Effector memory CD4-positive, alpha-beta T cell (primary cell): ENCODE measurements around the gene ASCL1.

Source experiments
- DNase-seq, 3 donors: peaks; one replicate each; pipeline ENCODE4 v3.0.0-alpha.2; 2020
- H3K27ac ChIP-seq: 2 replicates; pipeline ENCODE4 v1.7.0; 2013; ENCODE audit warnings: mild to moderate bottlenecking, low read length, moderate library complexity; ENCODE audit not compliant: insufficient read depth, poor library complexity, severe bottlenecking
- H3K27me3 ChIP-seq: replicated peaks from 2 replicates; pipeline ENCODE4 v1.7.0; 2013; ENCODE audit warnings: mild to moderate bottlenecking, low read length; ENCODE audit not compliant: insufficient read depth, control insufficient read depth, poor library complexity, severe bottlenecking
- H3K36me3 ChIP-seq: 2 replicates; pipeline ENCODE4 v1.7.0; 2013; ENCODE audit warnings: mild to moderate bottlenecking, low read length, moderate library complexity; ENCODE audit not compliant: control insufficient read depth, insufficient read depth
- H3K4me1 ChIP-seq: 2 replicates; pipeline ENCODE4 v1.7.0; 2013; ENCODE audit warnings: low read length, mild to moderate bottlenecking; ENCODE audit not compliant: control insufficient read depth, insufficient read depth, poor library complexity, severe bottlenecking
- H3K4me3 ChIP-seq: 2 replicates; pipeline ENCODE4 v1.7.0; 2013; ENCODE audit warnings: low read length, low read depth, mild to moderate bottlenecking; ENCODE audit not compliant: insufficient read depth, poor library complexity, severe bottlenecking
- H3K9me3 ChIP-seq: 2 replicates; pipeline ENCODE4 v1.7.0; 2013; ENCODE audit warnings: mild to moderate bottlenecking, low read length, moderate library complexity; ENCODE audit not compliant: control insufficient read depth

ASCL1 gene

DNA sequence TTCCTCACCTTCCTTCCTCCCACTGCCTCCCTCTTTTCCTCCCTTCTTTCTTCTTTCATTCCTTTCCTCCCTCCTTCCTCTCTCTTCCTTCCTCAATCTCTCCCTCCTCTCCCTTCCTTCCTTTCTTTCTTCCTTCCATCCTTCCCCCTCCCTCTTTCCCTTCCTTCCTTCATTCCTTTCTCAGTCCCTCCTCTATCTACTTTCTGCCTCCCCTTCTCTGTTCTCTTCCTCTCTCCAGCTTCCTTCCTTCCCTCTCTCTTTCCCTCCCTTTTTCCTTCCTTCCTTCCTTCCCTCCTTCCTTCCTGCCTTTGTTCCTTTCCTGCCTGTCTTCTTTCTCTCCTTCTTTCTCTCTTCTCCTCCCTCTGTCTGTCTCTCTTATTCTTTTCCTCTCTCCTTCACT lies 16.1 kb downstream of the ASCL1 start:
- H3K4me3 ChIP-seq: no peak overlapping the region

GRCh38 chr12:102976609-102977280 lies 19.3 kb downstream of the ASCL1 start:
- no peak for DNase-seq
- Histone ChIP-seq H3K36me3 (no peaks in the 10 kb centered on the region), H3K9me3 (no peaks in the 10 kb centered on the region), H3K4me3 (no peak overlapping the region), H3K4me1 (no peaks in the 10 kb centered on the region), H3K27me3 (no peaks in the 10 kb centered on the region), H3K27ac (no peak overlapping the region)

More for the DNA sequence above, 16.1 kb downstream of the ASCL1 start:
- H3K9me3 ChIP-seq: no peaks in the 10 kb centered on the region
- no peaks in the 10 kb centered on the region for H3K27me3 ChIP-seq
- no peak overlapping the region for H3K27ac ChIP-seq
- no peak for DNase-seq
- H3K4me1 ChIP-seq: no peaks in the 10 kb centered on the region
- H3K36me3 ChIP-seq: no peaks in the 10 kb centered on the region

GRCh38 chr12:102977945-102978706 lies 20.7 kb downstream of the ASCL1 start:
- Histone ChIP-seq H3K36me3 (no peaks in the 10 kb centered on the region), H3K4me3 (no peak overlapping the region), H3K27me3 (no peaks in the 10 kb centered on the region), H3K27ac (no peak overlapping the region), H3K9me3 (no peaks in the 10 kb centered on the region), H3K4me1 (no peaks in the 10 kb centered on the region)
- no peak for DNase-seq

DNA sequence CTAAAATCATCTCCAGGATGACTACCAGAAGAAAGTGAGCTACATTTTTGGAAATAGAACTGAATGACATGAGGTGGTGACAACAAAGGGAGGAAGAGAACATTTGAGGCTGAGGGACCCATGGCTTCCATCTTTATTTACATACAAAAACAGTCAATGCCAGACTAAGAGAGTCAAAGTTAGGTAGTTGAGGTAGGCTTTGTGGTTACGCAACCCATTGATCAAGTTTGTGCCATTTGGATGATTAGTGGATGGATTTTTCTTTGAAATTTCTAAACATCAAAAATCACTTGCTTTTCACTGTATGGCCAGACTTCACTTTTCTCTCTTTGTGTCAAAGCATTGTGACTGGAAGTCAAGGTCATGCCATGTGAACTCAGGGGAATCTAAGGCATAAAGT lies 22.9 kb downstream of the ASCL1 start:
- DNase-seq: no peak
- Histone ChIP-seq H3K27me3 (no peaks in the 10 kb centered on the region), H3K9me3 (no peaks in the 10 kb centered on the region)

DNA sequence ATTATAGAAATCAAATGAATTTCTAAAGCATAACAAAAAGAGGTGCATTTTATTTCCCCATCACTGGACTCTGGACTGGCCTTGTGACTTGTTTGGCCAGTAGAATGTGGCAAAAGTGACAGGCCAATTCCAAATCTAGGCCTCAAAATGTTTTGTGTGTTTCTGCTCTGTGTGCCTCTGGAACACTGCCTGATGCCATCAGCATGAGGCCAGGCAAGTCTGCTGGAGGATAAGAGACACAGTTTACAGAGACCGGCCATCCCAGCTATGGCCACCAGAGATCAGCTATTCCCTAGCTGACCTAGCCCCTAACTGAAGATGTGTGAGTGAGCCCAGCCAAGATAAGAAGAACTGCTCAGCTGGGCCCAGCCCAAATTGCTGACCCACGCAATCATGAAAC lies 32.9 kb downstream of the ASCL1 start:
- Histone ChIP-seq H3K9me3 (no peaks in the 10 kb centered on the region), H3K4me1 (no peaks in the 10 kb centered on the region), H3K36me3 (no peaks in the 10 kb centered on the region), H3K4me3 (no peak overlapping the region), H3K27me3 (no peaks in the 10 kb centered on the region), H3K27ac (no peak overlapping the region)
- DNase-seq: no peak

More for the DNA sequence above, 22.9 kb downstream of the ASCL1 start:
- Histone ChIP-seq H3K4me1 (no peaks in the 10 kb centered on the region), H3K4me3 (no peak overlapping the region), H3K27ac (no peak overlapping the region), H3K36me3 (no peaks in the 10 kb centered on the region)

- no peaks in the 10 kb centered on the region for H3K27me3 ChIP-seq
- H3K27ac ChIP-seq: no peak overlapping the region
- H3K4me3 ChIP-seq: no peak overlapping the region
- no peaks in the 10 kb centered on the region for H3K4me1 ChIP-seq
- no peaks in the 10 kb centered on the region for H3K36me3 ChIP-seq
- DNase-seq: no peak
- H3K9me3 ChIP-seq: no peaks in the 10 kb centered on the region
Observed at GRCh38 chr12:102992297-102992696, 34.8 kb downstream of the ASCL1 start.

DNA sequence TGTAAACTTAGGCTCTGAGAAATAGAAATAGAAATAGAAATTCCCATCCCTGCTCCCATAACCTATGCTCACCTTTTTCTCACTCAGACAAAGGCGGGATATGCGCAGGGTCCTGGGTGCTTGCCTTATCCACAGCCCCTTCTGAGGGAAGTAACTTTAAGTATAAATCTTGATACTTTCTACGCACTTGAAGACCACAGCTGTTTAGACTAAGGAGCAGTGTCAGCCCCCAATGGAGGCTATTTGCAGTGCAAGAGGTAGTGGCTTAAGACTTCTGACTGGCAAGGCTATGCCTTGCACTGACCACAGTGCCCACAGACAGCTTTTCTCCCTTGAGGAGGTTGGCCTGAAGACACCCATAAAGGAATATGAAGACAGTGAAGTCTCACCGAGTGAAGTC lies 35.2 kb downstream of the ASCL1 start:
- Histone ChIP-seq H3K9me3 (no peaks in the 10 kb centered on the region), H3K4me1 (no peaks in the 10 kb centered on the region), H3K27me3 (no peaks in the 10 kb centered on the region), H3K36me3 (no peaks in the 10 kb centered on the region), H3K4me3 (no peak overlapping the region), H3K27ac (no peak overlapping the region)
- no peak for DNase-seq

GRCh38 chr12:102993537-102993936 lies 36.1 kb downstream of the ASCL1 start:
- no peak overlapping the region for H3K4me3 ChIP-seq
- H3K27ac ChIP-seq: no peak overlapping the region
- H3K27me3 ChIP-seq: no peaks in the 10 kb centered on the region
- H3K36me3 ChIP-seq: no peaks in the 10 kb centered on the region
- DNase-seq: no peak
- no peaks in the 10 kb centered on the region for H3K4me1 ChIP-seq
- H3K9me3 ChIP-seq: no peaks in the 10 kb centered on the region

DNA sequence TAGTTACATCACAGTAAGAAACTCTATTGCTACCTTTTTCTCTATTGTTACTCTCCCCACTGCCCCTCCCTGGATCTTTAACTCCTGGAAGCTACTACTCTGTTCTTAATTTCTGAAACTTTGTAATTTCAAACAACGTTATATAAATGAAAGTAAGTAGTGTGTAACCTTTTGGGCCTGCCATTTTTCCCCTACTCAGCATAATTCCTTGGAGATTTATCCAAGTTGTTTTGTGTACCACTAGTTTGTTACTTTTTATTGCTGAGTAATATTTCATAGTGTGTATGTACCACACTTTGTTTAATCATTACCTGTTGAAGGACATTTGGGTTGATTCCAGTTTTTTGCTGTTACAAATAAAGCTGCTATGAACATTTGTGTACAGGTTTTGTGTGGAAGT lies 37.9 kb downstream of the ASCL1 start:
- DNase-seq: no peak
- Histone ChIP-seq H3K27me3 (no peaks in the 10 kb centered on the region), H3K4me1 (no peaks in the 10 kb centered on the region), H3K36me3 (no peaks in the 10 kb centered on the region), H3K4me3 (no peak overlapping the region), H3K27ac (no peak overlapping the region), H3K9me3 (no peaks in the 10 kb centered on the region)
